ENCODE results near the gene CCDC30.

- TF ChIP-seq CTCF (IDR thresholded peaks at IDR 0.05) (no peak), POLR2A (IDR thresholded peaks at IDR 0.05) (no peak)
Observed at GRCh38 chr1:42679364-42679983, 216.4 kb downstream of the CCDC30 start.
